ENCODE data around the gene CDO1. TPM values are rescaled to one million over a fixed set of nuclear protein-coding genes. Genes with fewer than 3 reads are reported as not detected.

The CDO1 gene
- total RNA-seq, 1 donor from 2014 or later: 11.7 TPM

DNA sequence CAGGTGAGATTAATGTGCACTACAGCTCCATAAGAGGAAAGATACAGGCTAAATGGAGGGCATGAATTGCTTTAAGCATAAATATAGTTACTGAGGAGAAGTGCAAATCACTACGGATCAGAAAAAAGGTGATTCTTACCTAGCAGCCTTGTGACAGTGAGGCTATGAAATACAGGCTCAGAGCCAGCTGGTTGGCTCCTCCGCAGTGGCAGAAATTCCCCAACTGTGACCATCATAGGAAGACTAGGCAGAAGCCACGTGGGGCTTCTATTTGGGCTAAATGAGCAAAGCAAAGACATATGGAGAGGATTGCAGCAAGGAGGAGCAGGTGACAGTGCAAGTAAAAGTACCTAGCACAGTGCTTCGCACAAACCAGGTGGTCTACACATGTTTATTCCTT lies 40.5 kb downstream of the CDO1 start:
- TF ChIP-seq, protein P1, sequence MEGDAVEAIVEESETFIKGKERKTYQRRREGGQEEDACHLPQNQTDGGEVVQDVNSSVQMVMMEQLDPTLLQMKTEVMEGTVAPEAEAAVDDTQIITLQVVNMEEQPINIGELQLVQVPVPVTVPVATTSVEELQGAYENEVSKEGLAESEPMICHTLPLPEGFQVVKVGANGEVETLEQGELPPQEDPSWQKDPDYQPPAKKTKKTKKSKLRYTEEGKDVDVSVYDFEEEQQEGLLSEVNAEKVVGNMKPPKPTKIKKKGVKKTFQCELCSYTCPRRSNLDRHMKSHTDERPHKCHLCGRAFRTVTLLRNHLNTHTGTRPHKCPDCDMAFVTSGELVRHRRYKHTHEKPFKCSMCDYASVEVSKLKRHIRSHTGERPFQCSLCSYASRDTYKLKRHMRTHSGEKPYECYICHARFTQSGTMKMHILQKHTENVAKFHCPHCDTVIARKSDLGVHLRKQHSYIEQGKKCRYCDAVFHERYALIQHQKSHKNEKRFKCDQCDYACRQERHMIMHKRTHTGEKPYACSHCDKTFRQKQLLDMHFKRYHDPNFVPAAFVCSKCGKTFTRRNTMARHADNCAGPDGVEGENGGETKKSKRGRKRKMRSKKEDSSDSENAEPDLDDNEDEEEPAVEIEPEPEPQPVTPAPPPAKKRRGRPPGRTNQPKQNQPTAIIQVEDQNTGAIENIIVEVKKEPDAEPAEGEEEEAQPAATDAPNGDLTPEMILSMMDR (IDR thresholded peaks at IDR 0.05; ENCODE audit: insufficient read depth, low read length, poor library complexity, severe bottlenecking): no peak
- no peak for DNase-seq (ENCODE audit: low read depth)

DNA sequence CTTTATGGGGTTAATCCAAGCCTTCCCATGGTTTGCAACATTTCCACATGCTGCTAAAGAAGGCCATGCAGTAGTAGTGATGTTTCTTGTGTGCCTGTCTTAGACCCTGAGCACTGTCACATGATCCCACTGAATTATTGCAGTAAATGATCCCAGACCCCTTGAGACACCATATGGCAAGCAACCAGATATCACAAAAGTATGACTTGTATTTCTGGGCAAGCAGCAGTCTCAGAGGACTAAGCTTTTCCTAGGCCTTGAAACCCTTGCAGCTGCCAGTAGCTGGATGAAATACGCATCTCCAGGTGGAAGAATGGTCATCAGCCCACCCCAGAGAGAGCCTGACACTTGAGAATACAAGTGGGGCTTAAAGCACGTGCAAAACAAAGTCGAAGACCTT lies 41.8 kb downstream of the CDO1 start:
- TF ChIP-seq, protein P1 (IDR thresholded peaks at IDR 0.05; ENCODE audit: insufficient read depth, low read length, poor library complexity, severe bottlenecking): no peak
- no peak for DNase-seq (ENCODE audit: low read depth)
- H3K27me3 ChIP-seq (ENCODE audit: control insufficient read depth, insufficient read depth, low read length): no peaks in the 10 kb centered on the region
- no peak overlapping the region for H3K4me3 ChIP-seq (ENCODE audit: low read depth, low read length)
- H3K36me3 ChIP-seq (ENCODE audit: control insufficient read depth, insufficient read depth, low read length): no peaks in the 10 kb centered on the region

More for the DNA sequence above, 40.5 kb downstream of the CDO1 start:
- Histone ChIP-seq H3K36me3 (ENCODE audit: control insufficient read depth, insufficient read depth, low read length) (no peaks in the 10 kb centered on the region), H3K4me3 (ENCODE audit: low read depth, low read length) (no peak overlapping the region), H3K27me3 (ENCODE audit: control insufficient read depth, insufficient read depth, low read length) (no peaks in the 10 kb centered on the region)

DNA sequence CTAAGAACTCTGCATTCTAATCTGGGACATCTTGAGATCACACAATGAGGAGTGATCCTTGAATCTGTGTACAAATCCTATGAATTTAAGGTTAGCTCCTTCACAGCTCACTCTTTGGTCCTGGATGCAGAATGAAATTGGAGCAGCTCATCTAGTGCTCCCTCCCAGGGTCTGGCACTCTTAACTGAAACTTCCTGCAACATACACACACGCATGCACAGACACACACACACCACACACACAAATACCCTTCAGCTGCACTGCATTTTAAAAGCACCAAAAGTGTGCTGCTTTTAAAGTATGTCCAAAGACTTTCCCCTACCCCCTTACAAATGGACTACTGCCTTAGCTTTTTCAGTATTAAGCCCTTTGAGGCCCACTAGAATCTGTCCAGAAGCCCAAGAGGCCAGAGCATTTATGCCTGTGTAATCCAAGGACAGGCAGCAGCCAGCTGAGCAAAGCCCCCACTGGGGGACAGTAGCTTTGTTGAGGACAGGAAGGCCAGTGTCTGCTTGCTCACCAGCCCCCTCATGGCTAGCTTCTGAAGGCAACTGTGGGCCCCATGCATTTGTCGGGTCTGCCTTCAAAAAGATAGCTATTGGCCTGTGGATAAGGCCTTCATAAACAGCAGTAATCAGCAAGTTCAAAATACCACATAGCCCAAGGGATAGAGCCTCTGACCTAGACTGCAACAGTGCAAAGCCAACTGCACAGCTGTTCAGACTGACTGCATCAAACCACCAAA lies 43.6 kb downstream of the CDO1 start:
- H3K4me3 ChIP-seq (ENCODE audit: low read depth, low read length): no peak overlapping the region
- H3K27me3 ChIP-seq (ENCODE audit: control insufficient read depth, insufficient read depth, low read length): no peaks in the 10 kb centered on the region
- H3K36me3 ChIP-seq (ENCODE audit: control insufficient read depth, insufficient read depth, low read length): no peaks in the 10 kb centered on the region
- TF ChIP-seq, protein P1 (IDR thresholded peaks at IDR 0.05; ENCODE audit: insufficient read depth, low read length, poor library complexity, severe bottlenecking): no peak
- DNase-seq (ENCODE audit: low read depth): no peak

DNA sequence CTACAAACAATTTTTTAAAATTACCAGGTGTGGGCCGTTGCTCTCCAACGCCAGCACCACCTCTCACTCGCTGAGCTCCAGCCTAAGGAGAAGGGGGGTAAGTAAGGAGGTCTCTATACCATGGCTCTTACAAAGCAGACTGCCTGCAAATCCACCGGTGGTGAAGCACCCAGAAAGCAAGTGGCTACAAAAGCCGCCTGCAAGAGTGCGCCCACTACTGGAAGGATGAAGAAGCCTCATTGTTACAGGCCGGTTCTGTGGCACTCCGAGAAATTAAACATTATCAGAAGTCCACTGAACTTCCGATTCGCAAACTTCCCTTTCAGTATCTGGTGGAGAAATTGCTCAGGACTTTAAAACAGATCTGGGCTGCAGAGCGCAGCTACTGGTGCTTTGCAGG lies 46.0 kb downstream of the CDO1 start:
- Histone ChIP-seq H3K27me3 (ENCODE audit: control insufficient read depth, insufficient read depth, low read length) (no peaks in the 10 kb centered on the region), H3K36me3 (ENCODE audit: control insufficient read depth, insufficient read depth, low read length) (no peaks in the 10 kb centered on the region), H3K4me3 (ENCODE audit: low read depth, low read length) (no peak overlapping the region)
- no peak for DNase-seq (ENCODE audit: low read depth)
- TF ChIP-seq, protein P1 (IDR thresholded peaks at IDR 0.05; ENCODE audit: insufficient read depth, low read length, poor library complexity, severe bottlenecking): peak; percentile 38

DNA sequence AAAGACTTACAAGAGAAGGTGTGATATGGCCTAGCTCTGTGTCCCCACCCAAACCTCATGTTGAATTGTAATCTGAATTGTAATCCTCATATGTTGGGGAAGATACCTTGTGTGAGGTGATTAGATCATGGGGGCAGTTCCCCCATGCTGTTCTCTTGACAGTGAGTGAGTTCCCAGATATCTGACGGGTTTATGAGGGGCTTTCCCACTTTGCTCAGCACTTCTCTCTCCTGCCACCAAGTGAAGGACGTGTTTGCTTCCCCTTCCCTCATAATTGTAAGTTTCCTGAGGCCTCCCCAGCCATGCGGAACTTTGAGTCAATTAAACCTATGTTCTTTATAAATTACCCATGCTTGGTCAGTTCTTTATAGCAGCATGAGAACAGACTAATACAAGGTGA lies 49.0 kb downstream of the CDO1 start:
- TF ChIP-seq, protein P1 (IDR thresholded peaks at IDR 0.05; ENCODE audit: insufficient read depth, low read length, poor library complexity, severe bottlenecking): no peak
- no peak for DNase-seq (ENCODE audit: low read depth)
- H3K4me3 ChIP-seq (ENCODE audit: low read depth, low read length): no peak overlapping the region
- H3K27me3 ChIP-seq (ENCODE audit: control insufficient read depth, insufficient read depth, low read length): no peaks in the 10 kb centered on the region
- no peaks in the 10 kb centered on the region for H3K36me3 ChIP-seq (ENCODE audit: control insufficient read depth, insufficient read depth, low read length)

DNA sequence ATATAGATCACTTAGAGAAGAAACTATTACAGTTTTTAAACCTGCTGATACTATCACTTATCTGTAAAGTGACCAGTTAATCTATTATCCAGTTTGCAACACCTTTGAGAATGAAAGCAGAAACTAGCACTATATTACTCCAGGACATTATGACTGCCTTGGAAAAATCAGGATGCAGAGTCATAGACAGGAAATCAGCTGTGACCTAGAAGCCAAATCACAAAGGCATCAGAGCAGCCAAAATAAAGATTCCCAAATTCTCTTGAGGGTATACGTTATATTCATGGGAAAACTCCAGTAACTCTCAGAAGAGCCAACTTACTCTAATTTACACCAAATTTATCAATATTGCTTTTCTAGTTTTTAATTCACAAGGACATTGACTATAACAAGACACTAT lies 49.9 kb downstream of the CDO1 start:
- TF ChIP-seq, protein P1 (IDR thresholded peaks at IDR 0.05; ENCODE audit: insufficient read depth, low read length, poor library complexity, severe bottlenecking): no peak
- Histone ChIP-seq H3K27me3 (ENCODE audit: control insufficient read depth, insufficient read depth, low read length) (no peaks in the 10 kb centered on the region), H3K36me3 (ENCODE audit: control insufficient read depth, insufficient read depth, low read length) (no peaks in the 10 kb centered on the region), H3K4me3 (ENCODE audit: low read depth, low read length) (no peak overlapping the region)
- DNase-seq (ENCODE audit: low read depth): no peak

Data from kidney epithelial cell (primary cell).